ENCODE results near the gene LDLRAP1. TPM values are rescaled to one million over a fixed set of nuclear protein-coding genes. Genes with fewer than 3 reads are reported as not detected.

LDLRAP1 gene
- total and polyA plus RNA-seq, 2 of the 4 experiments (the other 2 are of a cell fraction): 4.5 to 14.4 TPM

DNA sequence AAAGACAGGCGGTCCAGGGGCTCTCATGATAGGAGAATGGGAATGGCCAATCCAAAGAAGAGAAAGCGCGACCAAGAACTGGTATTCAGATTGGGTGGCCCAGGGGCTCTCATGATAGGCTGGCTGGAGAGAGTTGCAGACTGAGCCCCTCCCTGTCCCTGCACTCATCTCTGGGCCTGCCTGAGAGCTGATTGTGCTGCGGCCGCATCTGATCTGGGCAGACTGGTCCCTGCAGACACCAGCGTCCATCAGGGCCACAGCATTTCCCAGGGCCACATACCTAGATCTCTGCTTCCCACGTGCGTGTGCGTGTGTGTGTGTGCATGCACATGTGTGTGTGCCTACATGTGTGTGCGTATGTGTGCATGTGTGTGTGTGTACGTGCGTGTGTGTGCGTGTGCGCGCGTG is 42.8 kb downstream of the LDLRAP1 start:
- Histone ChIP-seq H2BK5ac (ENCODE audit: low read depth, low read length, poor library complexity, severe bottlenecking) (no peak overlapping the region), H3K4me1 (ENCODE audit: control insufficient read depth, insufficient read depth, low read length) (peaks cover 11% of the 10 kb centered on the region), H3K23ac (ENCODE audit: low read depth, low read length) (no peak overlapping the region), H3K79me1 (ENCODE audit: low read depth in 1 of 2, low read length in 2 of 2) (no peaks in the 10 kb centered on the region), H3K56ac (ENCODE audit: extremely low read depth, insufficient read depth, low read length) (no peak overlapping the region), H2AK9ac (replicated peaks; ENCODE audit: low read depth, low read length, poor library complexity) (no peak overlapping the region), H3K18ac (ENCODE audit: low read depth, low read length) (no peak overlapping the region), H2BK15ac (ENCODE audit: low read depth, low read length) (no peak overlapping the region), H4K5ac (ENCODE audit: low read depth, low read length) (no peak overlapping the region), H2AFZ (replicated peaks; ENCODE audit: low read length, poor library complexity) (no peak overlapping the region), H3K4me2 (ENCODE audit: low read depth, low read length) (no peak overlapping the region), H4K91ac (ENCODE audit: insufficient read depth, low read depth, low read length) (no peak overlapping the region; the same call in 1 of the 2 replicates), H2BK120ac (ENCODE audit: low read depth, low read length) (no peak overlapping the region), H3K9me1 (ENCODE audit: insufficient read depth, low read length) (peaks cover 4% of the 10 kb centered on the region), H3K27me3 (ENCODE audit: control insufficient read depth, insufficient read depth, low read length) (no peaks in the 10 kb centered on the region), H3K14ac (replicated peaks; ENCODE audit: low read depth, low read length) (no peak overlapping the region), H2BK20ac (ENCODE audit: low read depth, low read length) (no peak overlapping the region), H3K9me3 (ENCODE audit: control insufficient read depth, insufficient read depth, low read length) (peaks cover 4% of the 10 kb centered on the region; the same call in 1 of the 2 replicates), H4K20me1 (ENCODE audit: insufficient read depth, low read length) (no peaks in the 10 kb centered on the region), H2AK5ac (ENCODE audit: low read depth, low read length) (no peak overlapping the region), H4K8ac (ENCODE audit: low read depth in 2 of 2, low read length in 2 of 2) (no peak overlapping the region), H3K36me3 (ENCODE audit: control insufficient read depth, insufficient read depth, low read length) (no peaks in the 10 kb centered on the region), H3K27ac (ENCODE audit: insufficient read depth, low read length) (no peak overlapping the region), H3K4ac (ENCODE audit: low read depth, low read length) (no peak overlapping the region), H3K4me3 (ENCODE audit: insufficient read depth, low read depth, low read length) (no peak overlapping the region), H3K9ac (ENCODE audit: low read depth, low read length) (no peak overlapping the region)
- ChIA-PET POLR2A (ENCODE audit: unreplicated experiment) (no interaction called here), CTCF (no interaction called here)
- in situ Hi-C loops (cut with MboI; ENCODE audit: low sequenced_read_pairs): no loop called here
- intact Hi-C loops (cut with micrococcal nuclease): no loop called here
- WGBS, 2 experiments (ENCODE audit: extremely low coverage in 2 of 2, insufficient read length in 1 of 2): 75% methylated on average over 3 of the region's 16 CpGs; no CpG with 5 or more reads in 1 of the 2 experiments
- ATAC-seq (ENCODE audit: low read depth) (no peak), DNase-seq (no peak)
- dilution Hi-C loops (cut with HindIII; ENCODE audit: low sequenced_read_pairs, unreplicated experiment): no loop called here
- no TSS peak for BruUV-seq (replicated peaks)
- TF ChIP-seq RAD21 (IDR thresholded peaks at IDR 0.05; ENCODE audit: low read length) (no peak), SMC3 (IDR thresholded peaks at IDR 0.05; ENCODE audit: low read depth, low read length) (no peak), BHLHE40 (IDR thresholded peaks at IDR 0.05; ENCODE audit: low read depth, low read length) (no peak), MAFK (IDR thresholded peaks at IDR 0.05; ENCODE audit: low read depth, low read length) (no peak), RCOR1 (IDR thresholded peaks at IDR 0.05; ENCODE audit: insufficient replicate concordance, low read length) (no peak), POLR2A (IDR thresholded peaks at IDR 0.05; ENCODE audit: low read depth, low read length) (no peak), RFX5 (IDR thresholded peaks at IDR 0.05; ENCODE audit: low read depth, low read length) (no peak), CHD1 (IDR thresholded peaks at IDR 0.05; ENCODE audit: low read depth, low read length) (no peak), CEBPB (IDR thresholded peaks at IDR 0.05; ENCODE audit: low read depth, low read length) (no peak), NFE2L2 (IDR thresholded peaks at IDR 0.05; ENCODE audit: low read depth, low read length) (no peak)
- TF ChIP-seq, protein P1, sequence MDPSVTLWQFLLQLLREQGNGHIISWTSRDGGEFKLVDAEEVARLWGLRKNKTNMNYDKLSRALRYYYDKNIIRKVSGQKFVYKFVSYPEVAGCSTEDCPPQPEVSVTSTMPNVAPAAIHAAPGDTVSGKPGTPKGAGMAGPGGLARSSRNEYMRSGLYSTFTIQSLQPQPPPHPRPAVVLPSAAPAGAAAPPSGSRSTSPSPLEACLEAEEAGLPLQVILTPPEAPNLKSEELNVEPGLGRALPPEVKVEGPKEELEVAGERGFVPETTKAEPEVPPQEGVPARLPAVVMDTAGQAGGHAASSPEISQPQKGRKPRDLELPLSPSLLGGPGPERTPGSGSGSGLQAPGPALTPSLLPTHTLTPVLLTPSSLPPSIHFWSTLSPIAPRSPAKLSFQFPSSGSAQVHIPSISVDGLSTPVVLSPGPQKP (IDR thresholded peaks at IDR 0.05; ENCODE audit: borderline replicate concordance, low read depth, low read length): no peak
- TF ChIP-seq, protein P2, sequence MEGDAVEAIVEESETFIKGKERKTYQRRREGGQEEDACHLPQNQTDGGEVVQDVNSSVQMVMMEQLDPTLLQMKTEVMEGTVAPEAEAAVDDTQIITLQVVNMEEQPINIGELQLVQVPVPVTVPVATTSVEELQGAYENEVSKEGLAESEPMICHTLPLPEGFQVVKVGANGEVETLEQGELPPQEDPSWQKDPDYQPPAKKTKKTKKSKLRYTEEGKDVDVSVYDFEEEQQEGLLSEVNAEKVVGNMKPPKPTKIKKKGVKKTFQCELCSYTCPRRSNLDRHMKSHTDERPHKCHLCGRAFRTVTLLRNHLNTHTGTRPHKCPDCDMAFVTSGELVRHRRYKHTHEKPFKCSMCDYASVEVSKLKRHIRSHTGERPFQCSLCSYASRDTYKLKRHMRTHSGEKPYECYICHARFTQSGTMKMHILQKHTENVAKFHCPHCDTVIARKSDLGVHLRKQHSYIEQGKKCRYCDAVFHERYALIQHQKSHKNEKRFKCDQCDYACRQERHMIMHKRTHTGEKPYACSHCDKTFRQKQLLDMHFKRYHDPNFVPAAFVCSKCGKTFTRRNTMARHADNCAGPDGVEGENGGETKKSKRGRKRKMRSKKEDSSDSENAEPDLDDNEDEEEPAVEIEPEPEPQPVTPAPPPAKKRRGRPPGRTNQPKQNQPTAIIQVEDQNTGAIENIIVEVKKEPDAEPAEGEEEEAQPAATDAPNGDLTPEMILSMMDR (conservative IDR thresholded peaks at IDR 0.05; ENCODE audit: low read depth, low read length): no peak
- TF ChIP-seq, protein P3, sequence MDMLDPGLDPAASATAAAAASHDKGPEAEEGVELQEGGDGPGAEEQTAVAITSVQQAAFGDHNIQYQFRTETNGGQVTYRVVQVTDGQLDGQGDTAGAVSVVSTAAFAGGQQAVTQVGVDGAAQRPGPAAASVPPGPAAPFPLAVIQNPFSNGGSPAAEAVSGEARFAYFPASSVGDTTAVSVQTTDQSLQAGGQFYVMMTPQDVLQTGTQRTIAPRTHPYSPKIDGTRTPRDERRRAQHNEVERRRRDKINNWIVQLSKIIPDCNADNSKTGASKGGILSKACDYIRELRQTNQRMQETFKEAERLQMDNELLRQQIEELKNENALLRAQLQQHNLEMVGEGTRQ (IDR thresholded peaks at IDR 0.05; ENCODE audit: low read depth, low read length): no peak
